Stimulated activated effector memory CD8-positive, alpha-beta T cell treated with anti-CD3 and anti-CD28 coated beads, Interleukin-12 subunit alpha, Interleukin-12 subunit beta, amount 100 ng/mL, for 72 hours (primary cell): ENCODE data around the gene ZNF554.

Experiments used
- ATAC-seq: fragments of 150-1000 bp; cut with Tn5 transposase; 2 replicates; pipeline ENCODE4 v1.10.0; 2021
- DNase-seq, 2 donors: peaks; one replicate each; pipeline ENCODE4 v3.0.0; 2021 to 2022; ENCODE audit warnings: low spot score in 2 of 2
- H3K27ac Mint-ChIP-seq: one replicate; pipeline ENCODE4 v1.8.0; 2022; ENCODE audit warnings: mild to moderate bottlenecking, mixed read lengths
- H3K36me3 Mint-ChIP-seq: one replicate; pipeline ENCODE4 v1.8.0; 2022; ENCODE audit warnings: mild to moderate bottlenecking, mixed read lengths
- H3K4me1 Mint-ChIP-seq: one replicate; pipeline ENCODE4 v1.8.0; 2022; ENCODE audit warnings: mixed read lengths
- H3K4me3 Mint-ChIP-seq: one replicate; pipeline ENCODE4 v1.8.0; 2022; ENCODE audit warnings: mild to moderate bottlenecking, mixed read lengths
- H3K9me3 Mint-ChIP-seq: one replicate; pipeline ENCODE4 v1.8.0; 2022; ENCODE audit warnings: mixed read lengths

The ZNF554 gene

DNA sequence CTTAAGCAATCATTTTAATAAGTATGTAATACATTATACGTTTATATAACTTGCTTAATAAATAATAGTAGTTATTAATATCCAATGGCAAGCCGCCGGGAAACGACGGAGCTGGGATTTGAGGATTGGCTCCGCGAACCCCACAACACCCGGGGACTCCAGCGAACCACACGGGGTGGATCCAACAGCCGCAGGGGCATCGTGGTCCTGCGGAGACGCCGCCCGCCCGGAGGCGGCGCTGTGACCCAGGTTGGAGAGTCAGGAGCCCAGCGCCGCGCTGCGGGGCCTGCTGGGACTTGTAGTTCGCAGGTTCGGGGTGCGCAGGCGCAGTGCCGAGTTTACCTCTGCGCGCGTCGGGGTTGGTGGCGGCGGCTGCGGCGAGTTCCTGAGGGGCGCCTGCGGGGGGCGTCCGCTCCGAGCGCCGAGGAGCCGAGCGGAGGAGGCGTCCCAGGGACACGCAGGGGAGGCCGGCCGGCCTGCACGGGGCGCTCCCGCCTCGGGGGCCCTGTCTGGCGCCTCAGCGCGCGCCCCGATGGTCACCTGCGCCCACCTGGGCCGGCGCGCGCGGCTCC, at the start of gene ZNF554:
TSS of gene ZNF554 (plus strand) at position 329 of the 572 bp plus-strand sequence. CDS start at position 533, 204 bp downstream.
- peaks cover 5% of the 10 kb centered on the region for H3K4me1 Mint-ChIP-seq
- peak within 1 kb of the TSS; percentile 72 for H3K4me3 Mint-ChIP-seq
- peak within 1 kb of the TSS; percentile 64 for H3K27ac Mint-ChIP-seq
- H3K36me3 Mint-ChIP-seq: peaks cover 5% of the 10 kb centered on the region
- peak; percentile 99 for DNase-seq
- no peaks in the 10 kb centered on the region for H3K9me3 Mint-ChIP-seq
- ATAC-seq: peak; percentile 95

GRCh38 chr19:2770055-2771013, 49.3 kb upstream of the ZNF554 start:
- no peak for ATAC-seq

DNA sequence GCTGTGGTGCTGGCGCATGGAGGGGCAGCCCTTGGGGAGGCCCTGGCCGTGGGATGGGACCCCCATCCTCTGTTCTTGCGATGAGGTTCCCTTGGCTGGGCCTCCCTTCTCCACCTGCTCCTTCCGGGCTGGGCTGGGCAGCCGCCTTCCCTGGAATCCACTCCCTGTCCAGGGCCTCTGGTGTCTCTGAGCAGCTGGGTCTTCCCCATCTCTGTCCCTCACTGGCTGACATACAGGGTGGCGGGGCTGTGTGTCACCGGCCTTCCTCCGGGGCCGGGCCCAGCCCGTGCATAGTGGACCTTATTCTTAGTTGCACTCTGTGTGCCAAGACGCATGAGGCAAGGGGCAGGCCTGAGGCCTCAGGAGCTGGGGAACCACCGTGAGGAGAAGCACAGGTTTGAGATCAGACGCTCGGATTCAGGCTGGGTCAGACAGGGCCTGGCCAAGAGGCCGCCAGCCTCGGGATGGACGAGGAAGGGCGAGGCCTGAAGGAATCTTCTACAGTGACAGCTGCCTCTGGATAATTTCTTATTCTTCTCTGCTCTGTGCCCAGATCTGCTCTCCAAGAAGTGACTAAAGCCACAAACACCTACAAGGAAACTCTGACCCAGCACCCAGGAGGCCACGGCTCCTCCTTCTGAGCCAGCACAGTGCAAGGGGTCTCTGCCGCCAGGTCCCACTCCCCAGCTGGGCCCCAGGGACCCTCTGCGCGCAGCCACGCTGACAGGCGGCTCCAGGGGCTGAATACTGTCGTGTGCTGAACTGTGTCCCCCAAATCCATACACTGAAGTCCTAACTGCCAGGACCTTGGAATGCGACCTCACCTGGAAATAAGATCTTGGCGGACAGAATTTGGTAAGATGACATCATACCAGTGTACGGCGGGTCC, 47.6 kb upstream of the ZNF554 start:
- Mint-ChIP-seq H3K27ac (peak overlapping the region; percentile 63), H3K36me3 (peaks cover 20% of the 10 kb centered on the region), H3K9me3 (no peaks in the 10 kb centered on the region), H3K4me3 (no peak overlapping the region), H3K4me1 (peaks cover 34% of the 10 kb centered on the region)
- ATAC-seq (no peak), DNase-seq (no peak)

More at GRCh38 chr19:2770055-2771013, 49.3 kb upstream of the ZNF554 start:
- Mint-ChIP-seq H3K9me3 (no peaks in the 10 kb centered on the region), H3K36me3 (peaks cover 25% of the 10 kb centered on the region), H3K27ac (no peak overlapping the region), H3K4me1 (peaks cover 21% of the 10 kb centered on the region), H3K4me3 (no peak overlapping the region)
- DNase-seq: no peak

DNA sequence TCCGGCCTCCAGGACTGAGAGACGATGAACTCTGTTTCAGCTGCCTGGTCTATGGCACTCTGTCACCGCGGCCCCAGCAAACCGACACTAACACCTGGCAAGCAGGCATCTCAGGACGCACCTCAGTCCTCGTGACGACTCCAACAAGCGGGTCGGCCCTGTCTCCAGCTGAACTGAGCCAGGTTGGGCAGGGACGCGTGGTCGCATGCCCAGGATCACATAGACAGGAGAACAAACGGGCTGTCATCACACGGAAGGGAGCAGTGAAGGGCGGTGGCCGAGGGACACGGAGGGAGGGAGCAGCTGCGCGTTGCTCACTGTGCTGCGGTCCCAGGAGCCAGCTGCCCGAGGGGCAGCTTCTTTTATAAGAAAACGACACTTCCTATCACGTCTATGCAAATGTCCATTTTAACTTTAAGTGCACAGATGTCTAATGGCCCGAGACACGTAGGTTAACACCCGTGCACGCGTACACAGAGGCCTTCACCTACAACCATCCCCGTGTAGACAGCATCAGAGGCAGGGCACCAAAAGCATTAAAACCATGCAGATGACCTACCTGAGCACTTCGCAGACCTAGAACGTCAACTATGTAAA, 45.5 kb upstream of the ZNF554 start:
- H3K4me3 Mint-ChIP-seq: no peak overlapping the region

DNA sequence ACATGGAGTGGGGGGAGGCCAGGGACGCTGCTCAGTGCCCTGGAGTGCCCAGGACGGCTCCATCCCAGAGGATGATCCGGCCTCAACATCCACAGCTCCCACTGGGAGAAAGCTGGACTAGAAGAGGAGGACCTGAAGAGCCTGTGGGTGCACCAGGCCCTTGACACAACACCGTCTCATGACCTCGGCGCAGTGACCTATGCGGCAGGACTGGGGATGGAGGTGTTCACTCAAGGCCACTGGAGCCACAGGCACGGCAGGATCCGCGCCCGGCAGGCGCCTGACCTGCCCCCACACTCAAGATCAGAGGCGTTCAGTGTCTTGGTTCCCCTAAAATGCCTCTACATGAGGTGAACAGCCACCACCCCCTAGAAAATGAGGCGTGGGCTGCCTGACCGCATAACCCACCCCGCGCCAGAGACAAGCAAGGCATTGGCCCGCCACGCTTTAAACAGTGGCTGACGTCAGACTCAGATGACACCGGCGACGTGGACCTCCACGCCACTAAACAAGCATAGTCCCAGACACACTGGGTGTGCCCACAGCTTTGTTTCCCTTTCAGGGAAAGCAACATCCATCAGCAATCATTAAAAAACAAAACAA, 44.6 kb upstream of the ZNF554 start:
- H3K4me1 Mint-ChIP-seq: peaks cover 42% of the 10 kb centered on the region
- H3K27ac Mint-ChIP-seq: peak overlapping the region; percentile 96
- H3K36me3 Mint-ChIP-seq: peaks cover 30% of the 10 kb centered on the region
- DNase-seq (no peak), ATAC-seq (peak; percentile 3)
- H3K4me3 Mint-ChIP-seq: peak overlapping the region; percentile 73
- no peaks in the 10 kb centered on the region for H3K9me3 Mint-ChIP-seq

More for the DNA sequence above, 45.5 kb upstream of the ZNF554 start:
- Mint-ChIP-seq H3K27ac (no peak overlapping the region), H3K36me3 (peaks cover 30% of the 10 kb centered on the region), H3K9me3 (no peaks in the 10 kb centered on the region), H3K4me1 (peaks cover 40% of the 10 kb centered on the region)
- DNase-seq (no peak), ATAC-seq (no peak)

- DNase-seq: peak; percentile 41 to 77
- no peaks in the 10 kb centered on the region for H3K9me3 Mint-ChIP-seq
- peak overlapping the region; percentile 73 for H3K4me3 Mint-ChIP-seq
- peaks cover 50% of the 10 kb centered on the region for H3K4me1 Mint-ChIP-seq
- peak; percentile 87 for ATAC-seq
- peaks cover 30% of the 10 kb centered on the region for H3K36me3 Mint-ChIP-seq
- H3K27ac Mint-ChIP-seq: peak overlapping the region; percentile 96
Observed at GRCh38 chr19:2775556-2776430, 43.9 kb upstream of the ZNF554 start.

GRCh38 chr19:2777952-2778683, 41.5 kb upstream of the ZNF554 start:
- Mint-ChIP-seq H3K4me3 (no peak overlapping the region), H3K9me3 (no peaks in the 10 kb centered on the region), H3K36me3 (peaks cover 44% of the 10 kb centered on the region), H3K4me1 (peaks cover 60% of the 10 kb centered on the region), H3K27ac (no peak overlapping the region)
- ATAC-seq (no peak), DNase-seq (no peak)

GRCh38 chr19:2779121-2779740, 40.4 kb upstream of the ZNF554 start:
- H3K27ac Mint-ChIP-seq: no peak overlapping the region
- H3K4me3 Mint-ChIP-seq: no peak overlapping the region
- peaks cover 54% of the 10 kb centered on the region for H3K36me3 Mint-ChIP-seq
- no peak for DNase-seq
- H3K9me3 Mint-ChIP-seq: no peaks in the 10 kb centered on the region
- no peak for ATAC-seq
- peaks cover 64% of the 10 kb centered on the region for H3K4me1 Mint-ChIP-seq

DNA sequence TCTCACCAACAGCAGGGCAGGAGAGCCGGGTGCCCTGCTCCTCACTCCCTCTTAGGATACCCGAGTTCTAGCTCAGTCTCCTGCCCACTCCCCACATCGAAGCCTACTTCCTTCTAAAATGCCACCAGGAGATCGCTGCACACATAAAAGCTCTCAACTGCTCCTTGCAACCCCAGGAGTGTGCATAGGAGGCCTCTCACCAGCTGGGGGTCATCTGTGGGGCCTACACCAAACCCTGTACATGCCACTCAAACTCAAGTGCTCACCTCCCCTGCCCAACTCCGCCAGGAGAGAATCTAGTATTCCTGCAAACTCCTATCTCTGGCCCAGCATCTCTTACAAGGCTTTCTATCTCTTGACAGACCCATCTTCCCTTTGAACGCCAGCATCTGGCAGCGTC, 39.4 kb upstream of the ZNF554 start:
- ATAC-seq (no peak), DNase-seq (no peak)
- peaks cover 54% of the 10 kb centered on the region for H3K4me1 Mint-ChIP-seq
- H3K9me3 Mint-ChIP-seq: no peaks in the 10 kb centered on the region
- peaks cover 53% of the 10 kb centered on the region for H3K36me3 Mint-ChIP-seq
- H3K27ac Mint-ChIP-seq: peak overlapping the region; percentile 70
- H3K4me3 Mint-ChIP-seq: no peak overlapping the region

DNA sequence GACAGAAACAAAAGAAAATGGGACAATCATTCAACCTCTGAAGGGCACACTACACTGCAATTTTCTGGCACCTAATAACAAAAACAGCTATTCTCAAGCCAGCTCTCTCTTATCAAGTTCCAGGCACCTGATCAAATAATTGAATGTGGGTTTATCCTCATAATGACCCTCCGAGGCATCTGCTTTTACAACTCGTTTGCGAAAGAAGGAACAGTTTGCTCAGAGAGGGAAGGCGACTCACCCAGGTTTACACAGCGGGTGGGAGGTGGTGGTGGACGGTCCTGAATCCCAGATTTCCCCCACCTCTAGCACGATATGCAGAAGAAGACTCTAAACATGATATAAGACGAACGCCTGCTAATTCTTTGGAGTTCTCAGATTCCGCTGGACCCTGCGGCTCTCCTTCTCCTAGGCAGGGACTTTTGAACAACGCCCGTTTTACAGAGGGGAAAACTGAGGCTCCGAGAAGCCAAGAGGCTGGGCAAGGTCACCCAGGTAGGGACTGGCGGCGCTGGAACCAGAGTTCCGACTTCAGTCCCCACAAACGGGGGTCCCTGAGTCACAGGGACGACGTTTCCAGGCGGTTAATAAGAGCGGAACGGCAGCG, 37.2 kb upstream of the ZNF554 start:
- ATAC-seq (no peak), DNase-seq (no peak)
- Mint-ChIP-seq H3K4me1 (peaks cover 53% of the 10 kb centered on the region), H3K4me3 (peak overlapping the region; percentile 87), H3K9me3 (no peaks in the 10 kb centered on the region), H3K36me3 (peaks cover 43% of the 10 kb centered on the region), H3K27ac (peak overlapping the region; percentile 91)

GRCh38 chr19:2782936-2783780, 36.5 kb upstream of the ZNF554 start, which contains the start of gene SGTA:
Gene SGTA, minus strand, starts transcription at chr19:2783273. Its CDS starts 14,205 bp downstream, at chr19:2769068.
- peak; percentile 86 for ATAC-seq
- Mint-ChIP-seq H3K9me3 (no peaks in the 10 kb centered on the region), H3K27ac (peak within 1 kb of the TSS; percentile 91), H3K4me1 (peaks cover 56% of the 10 kb centered on the region), H3K4me3 (peak within 1 kb of the TSS; percentile 87), H3K36me3 (peaks cover 42% of the 10 kb centered on the region)
- peak; percentile 88 to 98 for DNase-seq

GRCh38 chr19:2783781-2784145, 35.9 kb upstream of the ZNF554 start:
- peak overlapping the region; percentile 87 for H3K4me3 Mint-ChIP-seq
- DNase-seq (no peak), ATAC-seq (no peak)
- H3K27ac Mint-ChIP-seq: peak overlapping the region; percentile 91
- no peaks in the 10 kb centered on the region for H3K9me3 Mint-ChIP-seq
- peaks cover 38% of the 10 kb centered on the region for H3K36me3 Mint-ChIP-seq
- peaks cover 50% of the 10 kb centered on the region for H3K4me1 Mint-ChIP-seq
